22Rv1 (cell line): ENCODE results near the gene DNM2.

ENCODE experiments used
- CTCF ChIP-seq: fragments of 450-650 bp; IDR thresholded peaks from 2 replicates; pipeline ENCODE4 v1.5.1; 2017; ENCODE audit warnings: mild to moderate bottlenecking
- ZFX ChIP-seq: fragments of 450-650 bp; IDR thresholded peaks from 2 replicates; pipeline ENCODE4 v1.6.1; 2017; ENCODE audit warnings: antibody characterized with exemption, borderline replicate concordance

- TF ChIP-seq CTCF (no peak), ZFX (no peak)
Observed at GRCh38 chr19:10876459-10877240, 158.8 kb downstream of the DNM2 start.
